Mammary epithelial cell (primary cell): ENCODE results near the gene PDE8B.

Experiments
- EZH2 ChIP-seq: IDR thresholded peaks from 2 replicates; pipeline ENCODE4 v1.6.1; 2012; ENCODE audit warnings: low read length, inconsistent platforms, borderline replicate concordance
- TF ChIP-seq, protein P1 (sequence below), 2 donors: IDR thresholded peaks in 1 of 2; conservative IDR thresholded peaks in 1 of 2; 2 replicates each; pipeline ENCODE4 v1.5.1; 2011 to 2012; ENCODE audit warnings: inconsistent platforms in 2 of 2, low read length in 2 of 2, mild to moderate bottlenecking in 2 of 2, control low read depth in 1 of 2, low read depth in 1 of 2; ENCODE audit not compliant: insufficient read depth in 1 of 2; ENCODE audit errors: extremely low read depth in 1 of 2

- TF ChIP-seq, protein P1, sequence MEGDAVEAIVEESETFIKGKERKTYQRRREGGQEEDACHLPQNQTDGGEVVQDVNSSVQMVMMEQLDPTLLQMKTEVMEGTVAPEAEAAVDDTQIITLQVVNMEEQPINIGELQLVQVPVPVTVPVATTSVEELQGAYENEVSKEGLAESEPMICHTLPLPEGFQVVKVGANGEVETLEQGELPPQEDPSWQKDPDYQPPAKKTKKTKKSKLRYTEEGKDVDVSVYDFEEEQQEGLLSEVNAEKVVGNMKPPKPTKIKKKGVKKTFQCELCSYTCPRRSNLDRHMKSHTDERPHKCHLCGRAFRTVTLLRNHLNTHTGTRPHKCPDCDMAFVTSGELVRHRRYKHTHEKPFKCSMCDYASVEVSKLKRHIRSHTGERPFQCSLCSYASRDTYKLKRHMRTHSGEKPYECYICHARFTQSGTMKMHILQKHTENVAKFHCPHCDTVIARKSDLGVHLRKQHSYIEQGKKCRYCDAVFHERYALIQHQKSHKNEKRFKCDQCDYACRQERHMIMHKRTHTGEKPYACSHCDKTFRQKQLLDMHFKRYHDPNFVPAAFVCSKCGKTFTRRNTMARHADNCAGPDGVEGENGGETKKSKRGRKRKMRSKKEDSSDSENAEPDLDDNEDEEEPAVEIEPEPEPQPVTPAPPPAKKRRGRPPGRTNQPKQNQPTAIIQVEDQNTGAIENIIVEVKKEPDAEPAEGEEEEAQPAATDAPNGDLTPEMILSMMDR (conservative IDR thresholded peaks at IDR 0.05 in 1 of 2, IDR thresholded peaks at IDR 0.05 in 1 of 2; ENCODE audit: extremely low read depth in 1 of 2, insufficient read depth in 1 of 2, low read depth in 1 of 2, low read length in 2 of 2), result no peak
- TF ChIP-seq EZH2, result no peak
These were observed 207.7 kb downstream of the PDE8B start for GRCh38 chr5:77418162-77418561.
